ENCODE measurements around the gene PANK1.

DNA sequence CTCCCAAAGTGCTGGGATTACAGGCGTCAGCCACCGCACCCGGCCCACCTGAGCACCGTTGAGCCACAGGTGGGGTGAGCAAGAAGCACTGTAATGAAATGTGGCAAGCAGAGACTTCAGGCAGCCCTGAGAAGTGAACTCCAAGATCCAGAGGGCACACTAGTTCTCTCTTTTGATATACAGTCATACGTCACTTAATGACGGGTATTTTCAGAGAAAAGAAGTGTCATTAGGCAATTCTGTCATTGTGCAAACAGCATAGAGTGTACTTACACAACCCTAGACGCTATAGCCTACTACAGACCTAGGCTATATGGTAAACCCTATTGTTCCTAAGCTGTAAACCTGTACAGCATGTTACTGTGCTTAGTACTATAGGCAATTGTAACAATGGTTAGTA is 7.9 kb downstream of the PANK1 start:
- TF ChIP-seq POLR2AphosphoS5 (IDR thresholded peaks at IDR 0.05), result no peak
- TF ChIP-seq, protein P1, sequence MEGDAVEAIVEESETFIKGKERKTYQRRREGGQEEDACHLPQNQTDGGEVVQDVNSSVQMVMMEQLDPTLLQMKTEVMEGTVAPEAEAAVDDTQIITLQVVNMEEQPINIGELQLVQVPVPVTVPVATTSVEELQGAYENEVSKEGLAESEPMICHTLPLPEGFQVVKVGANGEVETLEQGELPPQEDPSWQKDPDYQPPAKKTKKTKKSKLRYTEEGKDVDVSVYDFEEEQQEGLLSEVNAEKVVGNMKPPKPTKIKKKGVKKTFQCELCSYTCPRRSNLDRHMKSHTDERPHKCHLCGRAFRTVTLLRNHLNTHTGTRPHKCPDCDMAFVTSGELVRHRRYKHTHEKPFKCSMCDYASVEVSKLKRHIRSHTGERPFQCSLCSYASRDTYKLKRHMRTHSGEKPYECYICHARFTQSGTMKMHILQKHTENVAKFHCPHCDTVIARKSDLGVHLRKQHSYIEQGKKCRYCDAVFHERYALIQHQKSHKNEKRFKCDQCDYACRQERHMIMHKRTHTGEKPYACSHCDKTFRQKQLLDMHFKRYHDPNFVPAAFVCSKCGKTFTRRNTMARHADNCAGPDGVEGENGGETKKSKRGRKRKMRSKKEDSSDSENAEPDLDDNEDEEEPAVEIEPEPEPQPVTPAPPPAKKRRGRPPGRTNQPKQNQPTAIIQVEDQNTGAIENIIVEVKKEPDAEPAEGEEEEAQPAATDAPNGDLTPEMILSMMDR (IDR thresholded peaks at IDR 0.05), result no peak

Data from transverse colon (tissue), 4 donors.